Stimulated activated CD4-positive, alpha-beta T cell treated with anti-CD3 and anti-CD28 coated beads, Interleukin-4, amount 100 ng/mL, for 24 hours (primary cell): ENCODE results near the gene FAM174B.
A peak's percentile ranks its signal among the peaks of the same experiment; 100 is the strongest.

Source experiments
- DNase-seq: peaks from one replicate; pipeline ENCODE4 v3.0.0-alpha.2; 2020

FAM174B gene

GRCh38 chr15:92664178-92664900 lies 8.8 kb upstream of the FAM174B start:
- DNase-seq = no peak

GRCh38 chr15:92663250-92663951 lies 7.8 kb upstream of the FAM174B start:
- DNase-seq = peak; percentile 27

GRCh38 chr15:92662762-92663161 lies 7.2 kb upstream of the FAM174B start:
- no peak for DNase-seq

GRCh38 chr15:92661956-92662355 lies 6.4 kb upstream of the FAM174B start:
- DNase-seq = no peak

- no peak for DNase-seq
These were observed 5.5 kb upstream of the FAM174B start for GRCh38 chr15:92661069-92661468.

GRCh38 chr15:92657486-92657885 lies 1.9 kb upstream of the FAM174B start:
- no peak for DNase-seq

- DNase-seq = no peak
These were observed 514 bp upstream of the FAM174B start for GRCh38 chr15:92656089-92656488.

- DNase-seq = no peak
These were observed 913 bp downstream of the FAM174B start for GRCh38 chr15:92654662-92655061.

GRCh38 chr15:92653836-92654539 lies 1.6 kb downstream of the FAM174B start:
- DNase-seq = no peak

- no peak for DNase-seq
These were observed 2.2 kb downstream of the FAM174B start for GRCh38 chr15:92653366-92653765.

- no peak for DNase-seq
These were observed 3.0 kb downstream of the FAM174B start for GRCh38 chr15:92652576-92652966.

- no peak for DNase-seq
These were observed 3.5 kb downstream of the FAM174B start for GRCh38 chr15:92651877-92652575.

- DNase-seq = no peak
These were observed 4.6 kb downstream of the FAM174B start for GRCh38 chr15:92650966-92651365.

- no peak for DNase-seq
These were observed 5.3 kb downstream of the FAM174B start for GRCh38 chr15:92650256-92650655.

- DNase-seq = no peak
These were observed 7.2 kb downstream of the FAM174B start for GRCh38 chr15:92648190-92648875.

- DNase-seq = no peak
These were observed 8.0 kb downstream of the FAM174B start for GRCh38 chr15:92647467-92648163.

GRCh38 chr15:92646216-92646615 lies 9.4 kb downstream of the FAM174B start:
- DNase-seq = no peak

- no peak for DNase-seq
These were observed 9.8 kb downstream of the FAM174B start for GRCh38 chr15:92645731-92646130.

GRCh38 chr15:92645051-92645631 lies 10.4 kb downstream of the FAM174B start:
- DNase-seq = no peak

GRCh38 chr15:92643849-92644815 lies 11.4 kb downstream of the FAM174B start:
- DNase-seq = no peak
